K562 (cell line): Measurements from ENCODE around the gene KRTAP5-6.

ENCODE experiments used
- CTCF ChIP-seq, 3 experiments: IDR thresholded peaks in 2 of 3; conservative IDR thresholded peaks in 1 of 3; 2 replicates each; pipeline ENCODE4 v1.5.1; 2011 to 2012; ENCODE audit warnings: low read length in 3 of 3, mild to moderate bottlenecking in 3 of 3, control low read depth in 2 of 3, improper control_type of control experiment in 1 of 3, inconsistent platforms in 1 of 3, low read depth in 1 of 3, mixed read lengths in 1 of 3, moderate library complexity in 1 of 3; ENCODE audit not compliant: insufficient read depth in 2 of 3
- JUND ChIP-seq, 2 experiments: IDR thresholded peaks; 2 replicates in 1 of 2; 3 replicates in 1 of 2; pipeline ENCODE4 v1.6.1; 2011; ENCODE audit warnings: borderline replicate concordance in 2 of 2, low read depth in 2 of 2, low read length in 2 of 2, improper control_type of control experiment in 1 of 2, missing biosample characterization in 1 of 2, missing genetic modification characterization in 1 of 2, missing genetic modification reagents in 1 of 2
- NFE2L1 ChIP-seq: fragments of 450-650 bp; IDR thresholded peaks from 2 replicates; pipeline ENCODE4 v1.6.1; 2016; ENCODE audit warnings: missing genetic modification characterization, low read depth, mild to moderate bottlenecking, missing compliant biosample characterization, moderate library complexity, borderline replicate concordance
- POLR2AphosphoS5 ChIP-seq: IDR thresholded peaks from 2 replicates; pipeline ENCODE4 v1.6.1; 2011; ENCODE audit warnings: mild to moderate bottlenecking, low read depth, low read length, moderate library complexity; ENCODE audit not compliant: control insufficient read depth, insufficient read depth
- ZNF133 ChIP-seq: fragments of 250-450 bp; sonication (Bioruptor Pico); IDR thresholded peaks from 2 replicates; pipeline ENCODE4 v1.4.0; 2020; ENCODE audit warnings: mild to moderate bottlenecking

DNA sequence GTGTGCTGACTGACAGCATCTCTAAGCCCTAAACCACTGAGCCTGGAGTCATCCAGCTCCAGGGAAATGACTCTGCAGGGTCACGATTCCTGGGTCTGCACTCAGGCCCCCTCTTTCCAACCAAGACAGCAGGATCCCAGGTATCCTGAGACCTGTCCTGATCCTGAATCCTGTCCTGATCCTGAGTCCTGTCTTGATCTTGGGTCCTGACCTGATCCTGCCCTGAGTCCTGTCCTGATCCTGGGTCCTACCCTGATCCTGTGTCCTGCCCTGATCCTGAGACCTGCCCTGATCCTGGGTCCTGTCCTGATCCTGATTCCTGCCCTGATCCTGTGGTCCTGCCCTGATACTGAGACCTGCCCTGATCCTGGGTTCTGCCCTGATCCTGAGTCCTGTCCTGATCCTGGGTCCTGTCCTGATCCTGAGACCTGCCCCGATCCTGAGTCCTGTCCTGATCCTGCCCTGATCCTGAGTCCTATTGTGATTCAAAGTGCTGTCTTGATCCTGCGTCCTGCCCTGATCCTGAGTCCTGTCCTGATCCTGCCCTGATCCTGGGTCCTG lies 1.4 kb upstream of the KRTAP5-6 start:
- TF ChIP-seq ZNF133 (CRISPR knock-in tag) = no peak
- no peak for TF ChIP-seq CTCF (IDR thresholded peaks at IDR 0.05 in 2 of 3, conservative IDR thresholded peaks at IDR 0.05 in 1 of 3; ENCODE audit: insufficient read depth in 2 of 3, low read depth in 1 of 3, low read length in 3 of 3)
- TF ChIP-seq POLR2AphosphoS5 = no peak
- no peak for TF ChIP-seq NFE2L1 (tag)
- TF ChIP-seq JUND (IDR thresholded peaks at IDR 0.05; ENCODE audit: borderline replicate concordance, low read depth, low read length) = no peak
- no peak for TF ChIP-seq JUND (tag; IDR thresholded peaks at IDR 0.05; ENCODE audit: borderline replicate concordance, low read depth, low read length)
